HepG2 (cell line): ENCODE results near the gene ENTREP3. TPM values are rescaled to one million over a fixed set of nuclear protein-coding genes. Genes with fewer than 3 reads are reported as not detected.

Experiments
- CHCHD3 ChIP-seq: sonication (generic); formaldehyde crosslinking; IDR thresholded peaks from 2 replicates; pipeline ENCODE4 v1.8.0; 2022; ENCODE audit warnings: mild to moderate bottlenecking, missing genetic modification reagents, moderate library complexity
- CHD2 ChIP-seq: IDR thresholded peaks from 2 replicates; pipeline ENCODE4 v1.6.1; 2011; ENCODE audit warnings: low read depth, low read length, improper control_type of control experiment
- HHEX ChIP-seq: IDR thresholded peaks from 2 replicates; pipeline ENCODE4 v1.6.1; 2016; ENCODE audit warnings: control low read depth
- HNRNPH1 ChIP-seq: fragments of 200-400 bp; formaldehyde crosslinking; optimal IDR thresholded peaks from 2 replicates; pipeline ENCODE3; 2017; ENCODE audit warnings: mild to moderate bottlenecking, low read depth, low read length
- HNRNPL ChIP-seq: fragments of 200-400 bp; formaldehyde crosslinking; IDR thresholded peaks from 2 replicates; pipeline ENCODE4 v1.6.1; 2017; ENCODE audit warnings: mild to moderate bottlenecking, low read depth, low read length
- NR0B2 ChIP-seq: sonication (generic); formaldehyde crosslinking; IDR thresholded peaks from 2 replicates; pipeline ENCODE4 v1.4.0; 2020; ENCODE audit warnings: mild to moderate bottlenecking, missing genetic modification reagents
- PAXIP1 ChIP-seq: sonication (generic); formaldehyde crosslinking; conservative IDR thresholded peaks from 2 replicates; pipeline ENCODE4 v1.4.0; 2020; ENCODE audit warnings: mild to moderate bottlenecking, missing genetic modification reagents, moderate library complexity
- PRPF4 ChIP-seq: fragments of 200-400 bp; formaldehyde crosslinking; IDR thresholded peaks from 2 replicates; pipeline ENCODE4 v1.6.1; 2016; ENCODE audit warnings: low read length, low read depth; ENCODE audit not compliant: poor library complexity, severe bottlenecking
- RBFOX2 ChIP-seq: fragments of 200-400 bp; formaldehyde crosslinking; IDR thresholded peaks from 2 replicates; pipeline ENCODE4 v1.6.1; 2017; ENCODE audit warnings: low read depth, mild to moderate bottlenecking, low read length
- RORA ChIP-seq: sonication (generic); formaldehyde crosslinking; IDR thresholded peaks from 2 replicates; pipeline ENCODE4 v1.5.0; 2020; ENCODE audit warnings: mild to moderate bottlenecking, missing genetic modification reagents, moderate library complexity
- TBP ChIP-seq: sonication (generic); formaldehyde crosslinking; IDR thresholded peaks from 2 replicates; pipeline ENCODE4 v1.5.0; 2020; ENCODE audit warnings: missing genetic modification reagents
- YY1 ChIP-seq: IDR thresholded peaks from 2 replicates; pipeline ENCODE4 v1.6.1; 2011; ENCODE audit warnings: low read length, low read depth, moderate library complexity, mild to moderate bottlenecking; ENCODE audit not compliant: insufficient read depth, insufficient replicate concordance
- ZNF136 ChIP-seq: sonication (generic); formaldehyde crosslinking; IDR thresholded peaks from 2 replicates; pipeline ENCODE4 v1.8.1; 2022; ENCODE audit warnings: low read depth, mild to moderate bottlenecking, moderate library complexity, missing genetic modification reagents
- ZNF354B ChIP-seq: sonication (generic); formaldehyde crosslinking; IDR thresholded peaks from 2 replicates; pipeline ENCODE4 v1.8.0; 2022; ENCODE audit warnings: mild to moderate bottlenecking, missing genetic modification reagents
- ZNF660 ChIP-seq: sonication (generic); formaldehyde crosslinking; IDR thresholded peaks from 2 replicates; pipeline ENCODE4 v1.5.1; 2020; ENCODE audit warnings: mild to moderate bottlenecking, low read depth, missing genetic modification reagents, borderline replicate concordance
- polyA plus RNA-seq, 8 experiments: library from polyadenylated mRNA; depleted of rRNA in 3 of 8; stranded (reverse) in 7 of 8; unstranded in 1 of 8; fragments of >200 nt; fragmentation: Illumina TruSeq in 4 of 8; extraction: Trizol in 4 of 8; gene quantifications; 2 replicates each; pipeline versions ENCODE4 v1.2.1 to v1.2.3, GENCODE V29; 2011 to 2016; ENCODE audit warnings: low read depth in 4 of 8, missing spikeins in 1 of 8, mixed read lengths in 1 of 8; ENCODE audit not compliant: insufficient read depth in 1 of 8
- total RNA-seq, 5 experiments: library from RNA; depleted of rRNA; stranded (reverse); fragments of >200 nt; fragmentation: Illumina TruSeq; extraction: Trizol; gene quantifications; 2 replicates each; pipeline ENCODE4 v1.2.3, GENCODE V29; 2016; ENCODE audit warnings: low read depth in 1 of 5
- TF ChIP-seq, protein P1 (sequence below): IDR thresholded peaks from 2 replicates; pipeline ENCODE4 v1.6.1; 2012; ENCODE audit warnings: low read length, improper control_type of control experiment
- TF ChIP-seq, protein P2 (sequence below): fragments of 450-650 bp; IDR thresholded peaks from 2 replicates; pipeline ENCODE4 v1.6.1; 2017; ENCODE audit warnings: mild to moderate bottlenecking
- TF ChIP-seq, protein P3 (sequence below): sonication (generic); formaldehyde crosslinking; IDR thresholded peaks from 2 replicates; pipeline ENCODE4 v1.4.0; 2020; ENCODE audit warnings: mild to moderate bottlenecking, missing genetic modification reagents

ENTREP3 gene
- total and polyA plus RNA-seq, 2 of the 13 experiments (the other 11 are each of a cell fraction or from before 2014, with no cell fraction given): 4.1 to 9.9 TPM

DNA sequence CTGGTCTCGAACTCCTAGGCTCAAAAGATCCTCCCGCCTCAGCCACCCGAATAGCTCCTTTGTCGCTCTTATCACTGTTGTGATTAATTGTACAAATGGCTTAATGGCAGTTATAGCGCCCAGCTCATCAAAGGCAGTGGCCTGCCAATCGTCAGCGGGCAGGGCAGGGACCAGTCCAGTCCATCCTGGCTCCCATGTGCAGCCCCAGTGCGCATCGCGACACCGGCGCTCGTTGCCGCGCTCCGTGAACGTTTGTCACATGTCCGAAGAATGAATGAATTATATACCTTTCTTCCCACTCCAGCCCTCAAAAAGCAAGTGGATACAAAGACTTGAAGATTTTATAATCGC, 28.4 kb downstream of the ENTREP3 start (continued):
- TF ChIP-seq, protein P1, sequence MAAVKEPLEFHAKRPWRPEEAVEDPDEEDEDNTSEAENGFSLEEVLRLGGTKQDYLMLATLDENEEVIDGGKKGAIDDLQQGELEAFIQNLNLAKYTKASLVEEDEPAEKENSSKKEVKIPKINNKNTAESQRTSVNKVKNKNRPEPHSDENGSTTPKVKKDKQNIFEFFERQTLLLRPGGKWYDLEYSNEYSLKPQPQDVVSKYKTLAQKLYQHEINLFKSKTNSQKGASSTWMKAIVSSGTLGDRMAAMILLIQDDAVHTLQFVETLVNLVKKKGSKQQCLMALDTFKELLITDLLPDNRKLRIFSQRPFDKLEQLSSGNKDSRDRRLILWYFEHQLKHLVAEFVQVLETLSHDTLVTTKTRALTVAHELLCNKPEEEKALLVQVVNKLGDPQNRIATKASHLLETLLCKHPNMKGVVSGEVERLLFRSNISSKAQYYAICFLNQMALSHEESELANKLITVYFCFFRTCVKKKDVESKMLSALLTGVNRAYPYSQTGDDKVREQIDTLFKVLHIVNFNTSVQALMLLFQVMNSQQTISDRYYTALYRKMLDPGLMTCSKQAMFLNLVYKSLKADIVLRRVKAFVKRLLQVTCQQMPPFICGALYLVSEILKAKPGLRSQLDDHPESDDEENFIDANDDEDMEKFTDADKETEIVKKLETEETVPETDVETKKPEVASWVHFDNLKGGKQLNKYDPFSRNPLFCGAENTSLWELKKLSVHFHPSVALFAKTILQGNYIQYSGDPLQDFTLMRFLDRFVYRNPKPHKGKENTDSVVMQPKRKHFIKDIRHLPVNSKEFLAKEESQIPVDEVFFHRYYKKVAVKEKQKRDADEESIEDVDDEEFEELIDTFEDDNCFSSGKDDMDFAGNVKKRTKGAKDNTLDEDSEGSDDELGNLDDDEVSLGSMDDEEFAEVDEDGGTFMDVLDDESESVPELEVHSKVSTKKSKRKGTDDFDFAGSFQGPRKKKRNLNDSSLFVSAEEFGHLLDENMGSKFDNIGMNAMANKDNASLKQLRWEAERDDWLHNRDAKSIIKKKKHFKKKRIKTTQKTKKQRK: no peak
- TF ChIP-seq HNRNPH1 (no peak), CHCHD3 (CRISPR knock-in tag) (0 out of 2 replicates have a peak, but pooled peaks have one; percentile 28), PAXIP1 (CRISPR knock-in tag) (peak; percentile 8; the same call in 1 of the 2 replicates), RBFOX2 (no peak), PRPF4 (no peak), HHEX (no peak), TBP (CRISPR knock-in tag) (no peak), NR0B2 (CRISPR knock-in tag) (peak; percentile 49; the same call in 1 of the 2 replicates), RORA (CRISPR knock-in tag) (no peak), ZNF136 (CRISPR knock-in tag) (no peak), HNRNPL (no peak), ZNF660 (CRISPR knock-in tag) (no peak), YY1 (no peak), CHD2 (peak; percentile 65; the same call in 1 of the 2 replicates), ZNF354B (CRISPR knock-in tag) (no peak)
- TF ChIP-seq, protein P2, sequence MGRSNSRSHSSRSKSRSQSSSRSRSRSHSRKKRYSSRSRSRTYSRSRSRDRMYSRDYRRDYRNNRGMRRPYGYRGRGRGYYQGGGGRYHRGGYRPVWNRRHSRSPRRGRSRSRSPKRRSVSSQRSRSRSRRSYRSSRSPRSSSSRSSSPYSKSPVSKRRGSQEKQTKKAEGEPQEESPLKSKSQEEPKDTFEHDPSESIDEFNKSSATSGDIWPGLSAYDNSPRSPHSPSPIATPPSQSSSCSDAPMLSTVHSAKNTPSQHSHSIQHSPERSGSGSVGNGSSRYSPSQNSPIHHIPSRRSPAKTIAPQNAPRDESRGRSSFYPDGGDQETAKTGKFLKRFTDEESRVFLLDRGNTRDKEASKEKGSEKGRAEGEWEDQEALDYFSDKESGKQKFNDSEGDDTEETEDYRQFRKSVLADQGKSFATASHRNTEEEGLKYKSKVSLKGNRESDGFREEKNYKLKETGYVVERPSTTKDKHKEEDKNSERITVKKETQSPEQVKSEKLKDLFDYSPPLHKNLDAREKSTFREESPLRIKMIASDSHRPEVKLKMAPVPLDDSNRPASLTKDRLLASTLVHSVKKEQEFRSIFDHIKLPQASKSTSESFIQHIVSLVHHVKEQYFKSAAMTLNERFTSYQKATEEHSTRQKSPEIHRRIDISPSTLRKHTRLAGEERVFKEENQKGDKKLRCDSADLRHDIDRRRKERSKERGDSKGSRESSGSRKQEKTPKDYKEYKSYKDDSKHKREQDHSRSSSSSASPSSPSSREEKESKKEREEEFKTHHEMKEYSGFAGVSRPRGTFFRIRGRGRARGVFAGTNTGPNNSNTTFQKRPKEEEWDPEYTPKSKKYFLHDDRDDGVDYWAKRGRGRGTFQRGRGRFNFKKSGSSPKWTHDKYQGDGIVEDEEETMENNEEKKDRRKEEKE: no peak
- TF ChIP-seq, protein P3, sequence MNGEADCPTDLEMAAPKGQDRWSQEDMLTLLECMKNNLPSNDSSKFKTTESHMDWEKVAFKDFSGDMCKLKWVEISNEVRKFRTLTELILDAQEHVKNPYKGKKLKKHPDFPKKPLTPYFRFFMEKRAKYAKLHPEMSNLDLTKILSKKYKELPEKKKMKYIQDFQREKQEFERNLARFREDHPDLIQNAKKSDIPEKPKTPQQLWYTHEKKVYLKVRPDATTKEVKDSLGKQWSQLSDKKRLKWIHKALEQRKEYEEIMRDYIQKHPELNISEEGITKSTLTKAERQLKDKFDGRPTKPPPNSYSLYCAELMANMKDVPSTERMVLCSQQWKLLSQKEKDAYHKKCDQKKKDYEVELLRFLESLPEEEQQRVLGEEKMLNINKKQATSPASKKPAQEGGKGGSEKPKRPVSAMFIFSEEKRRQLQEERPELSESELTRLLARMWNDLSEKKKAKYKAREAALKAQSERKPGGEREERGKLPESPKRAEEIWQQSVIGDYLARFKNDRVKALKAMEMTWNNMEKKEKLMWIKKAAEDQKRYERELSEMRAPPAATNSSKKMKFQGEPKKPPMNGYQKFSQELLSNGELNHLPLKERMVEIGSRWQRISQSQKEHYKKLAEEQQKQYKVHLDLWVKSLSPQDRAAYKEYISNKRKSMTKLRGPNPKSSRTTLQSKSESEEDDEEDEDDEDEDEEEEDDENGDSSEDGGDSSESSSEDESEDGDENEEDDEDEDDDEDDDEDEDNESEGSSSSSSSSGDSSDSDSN (CRISPR knock-in tag): 0 out of 2 replicates have a peak, but pooled peaks have one; percentile 30
